GM12878 (cell line): ENCODE data around the gene CACHD1. TPM values are rescaled to one million over a fixed set of nuclear protein-coding genes. Genes with fewer than 3 reads are reported as not detected.

ENCODE experiments used
- ATAC-seq: fragments of 200-7000 bp; cut with Tn5 transposase; 3 replicates; pipeline ENCODE4 v1.9.1; 2020; ENCODE audit warnings: mild to moderate bottlenecking, moderate library complexity
- BruUV-seq: library from RNA; stranded (reverse); fragments of 400-500 nt; replicated peaks from 2 replicates; lab custom pipeline; 2021; lab: Mats Ljungman, UMichigan
- CTCF ChIA-PET: fragments of 300-600 bp; sonication (Branson Sonifier 250); formaldehyde crosslinking; extraction: SDS; loops from one replicate; lab custom pipeline; 2021; ENCODE audit warnings: inconsistent platforms; lab: Yijun Ruan, JAX
- POLR2A ChIA-PET: fragments of 350-600 bp; formaldehyde crosslinking; extraction: SDS; loops from one replicate; lab custom pipeline; 2021; ENCODE audit warnings: inconsistent platforms; lab: Charles Lee
- RAD21 ChIA-PET: fragments of 300-600 bp; sonication (Branson Sonifier 250); formaldehyde crosslinking; loops from one replicate; lab custom pipeline; 2023; ENCODE audit warnings: antibody characterized with exemption; ENCODE audit not compliant: unreplicated experiment; lab: Charles Lee
- SMC1A ChIA-PET: fragments of 300-600 bp; sonication (Branson Sonifier 250); formaldehyde crosslinking; loops from one replicate; lab custom pipeline; 2023; ENCODE audit not compliant: unreplicated experiment, uncharacterized antibody; lab: Charles Lee
- DNase-seq: peaks from one replicate; pipeline ENCODE4 v3.0.0-alpha.2; 2011; ENCODE audit warnings: low read depth, low spot score
- FAIRE-seq: peaks from 3 replicates; lab custom pipeline; 2011; peaks lifted over from hg19 to GRCh38; lab: Jason Lieb, UNC
- H2AFZ ChIP-seq: 2 replicates; pipeline ENCODE4 v1.6.0; 2011; ENCODE audit warnings: low read depth, low read length, control low read depth; ENCODE audit not compliant: control insufficient read depth
- H3K27ac ChIP-seq: 2 replicates; pipeline ENCODE4 v1.5.1; 2011; ENCODE audit warnings: control low read depth; ENCODE audit not compliant: control insufficient read depth, insufficient read depth
- H3K27me3 ChIP-seq, 2 experiments: replicated peaks in 1 of 2; 2 replicates each; pipeline versions ENCODE4 v1.6.0 to v1.6.1; 2011; ENCODE audit warnings: low read length in 1 of 2; ENCODE audit not compliant: control insufficient read depth in 2 of 2, insufficient read depth in 2 of 2
- H3K36me3 ChIP-seq, 2 experiments: 2 replicates each; pipeline ENCODE4 v1.5.1; 2011; ENCODE audit warnings: low read length in 1 of 2; ENCODE audit not compliant: control insufficient read depth in 2 of 2, insufficient read depth in 2 of 2
- H3K4me1 ChIP-seq: 2 replicates; pipeline ENCODE4 v1.6.1; 2011; ENCODE audit warnings: mild to moderate bottlenecking, low read length, moderate library complexity, mixed read lengths; ENCODE audit not compliant: control insufficient read depth, insufficient read depth
- H3K4me2 ChIP-seq: 2 replicates; pipeline ENCODE4 v1.6.0; 2011; ENCODE audit warnings: control low read depth; ENCODE audit not compliant: control insufficient read depth, insufficient read depth
- H3K4me3 ChIP-seq: fragments of 200-600 bp; sonication (generic); 2 replicates; pipeline ENCODE4 v1.5.1; 2016
- H3K79me2 ChIP-seq: 2 replicates; pipeline ENCODE4 v1.6.0; 2011; ENCODE audit warnings: low read length; ENCODE audit not compliant: control insufficient read depth, insufficient read depth
- H3K9ac ChIP-seq: 2 replicates; pipeline ENCODE4 v1.8.0; 2011; ENCODE audit warnings: low read length, control low read depth, mixed read lengths; ENCODE audit not compliant: control insufficient read depth, insufficient read depth
- H3K9me3 ChIP-seq: replicated peaks from 3 replicates; pipeline ENCODE4 v1.5.1; 2011; ENCODE audit warnings: mild to moderate bottlenecking, low read length; ENCODE audit not compliant: control insufficient read depth, insufficient read depth
- H4K20me1 ChIP-seq: 2 replicates; pipeline ENCODE4 v1.6.0; 2011; ENCODE audit not compliant: control insufficient read depth, insufficient read depth
- NFYA ChIP-seq: IDR thresholded peaks from 2 replicates; pipeline ENCODE4 v1.6.1; 2011; ENCODE audit warnings: low read depth, mild to moderate bottlenecking, low read length, improper control_type of control experiment, borderline replicate concordance
- TAF1 ChIP-seq: IDR thresholded peaks from 2 replicates; pipeline ENCODE4 v1.6.1; 2011; ENCODE audit warnings: mild to moderate bottlenecking, low read depth, low read length, borderline replicate concordance
- WGBS: methylation state at CpG from one replicate; pipeline ENCODE4 v1.1.6; 2016; ENCODE audit warnings: low lambda C conversion rate; ENCODE audit not compliant: insufficient replicate concordance, insufficient coverage; ENCODE audit errors: missing lambda C conversion rate; 5-methylcytosine and 5-hydroxymethylcytosine counted together
- in situ Hi-C: fragments of 300-500 bp; cut with MboI; formaldehyde crosslinking; loops from 9 replicates; pipeline ENCODE4 v1.14.3; 2018; ENCODE audit warnings: mixed read lengths
- intact Hi-C: fragments of 100-400 bp; cut with micrococcal nuclease; formaldehyde crosslinking; loops from one replicate; pipeline ENCODE4 v1.14.2; 2022; ENCODE audit not compliant: unreplicated experiment
- polyA plus RNA-seq, 11 experiments: library from polyadenylated mRNA; depleted of rRNA in 4 of 11; unstranded in 6 of 11; stranded (reverse) in 5 of 11; fragments of >200 nt; fragmentation: Nextera tagmentation in 4 of 11; fragmentation: Illumina TruSeq in 1 of 11; extraction: Ambion mirVana in 4 of 11; extraction: Trizol in 1 of 11; gene quantifications; 1 replicate in 1 of 11; 2 replicates in 10 of 11; pipeline versions ENCODE4 v1.2.1 to v1.2.3, GENCODE V29; 2011 to 2016; ENCODE audit warnings: inconsistent platforms in 2 of 11, missing spikeins in 2 of 11, low read depth in 1 of 11
- total RNA-seq, 4 experiments: library from RNA; depleted of rRNA in 3 of 4; stranded (reverse); fragments of >200 nt in 3 of 4; fragmentation: Illumina TruSeq in 1 of 4; extraction: Trizol in 1 of 4; gene quantifications; 2 replicates each; pipeline versions ENCODE4 v1.2.1 to v1.2.3, GENCODE V29; 2013 to 2021
- TF ChIP-seq, protein P1 (sequence below): fragments of 450-650 bp; IDR thresholded peaks from 2 replicates; pipeline ENCODE4 v1.6.1; 2017; ENCODE audit warnings: antibody characterized with exemption, mild to moderate bottlenecking, moderate library complexity

Gene CACHD1
- total and polyA plus RNA-seq, 10 of the 15 experiments (the other 5 are each of a cell fraction or from before 2014, with no cell fraction given), result 0.03 TPM; not detected in 9

DNA sequence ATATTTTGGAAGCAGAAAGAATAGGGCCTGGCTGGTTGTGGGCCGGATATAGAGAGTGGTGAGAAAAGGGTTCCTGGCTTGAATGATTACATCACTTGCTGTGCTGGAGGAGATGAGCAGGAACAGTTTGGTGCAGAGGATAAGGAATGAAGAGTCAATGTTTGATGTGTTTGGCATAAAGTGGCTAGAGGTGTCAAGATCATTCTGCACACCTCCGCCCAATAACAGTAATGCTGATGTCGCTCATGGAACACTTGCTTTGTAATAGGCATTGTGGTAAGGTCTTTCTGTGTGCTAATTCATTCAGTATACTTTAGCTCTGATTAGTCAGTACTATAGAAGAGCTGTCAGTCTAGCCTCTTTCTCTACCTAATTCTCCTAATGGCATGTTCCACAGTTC lies 226.9 kb downstream of the CACHD1 start:
- RAD21 ChIA-PET, result no interaction called here
- Histone ChIP-seq H3K27ac (no peak overlapping the region), H3K4me2 (no peak overlapping the region), H3K79me2 (no peaks in the 10 kb centered on the region), H3K4me3 (no peak overlapping the region), H3K9me3 (no peaks in the 10 kb centered on the region), H2AFZ (no peak overlapping the region), H3K4me1 (no peaks in the 10 kb centered on the region), H3K9ac (no peak overlapping the region), H3K36me3 (no peaks in the 10 kb centered on the region), H4K20me1 (no peaks in the 10 kb centered on the region), H3K27me3 (no peaks in the 10 kb centered on the region; a peak in 2 of 4 replicates)
- no peak for DNase-seq
- SMC1A ChIA-PET, result no interaction called here
- CTCF ChIA-PET, result interaction anchor here (0.6 to 1.3 kb wide), 2 partner anchors 19 to 126 kb away, joined by 3 to 4 read pairs; no protein-coding TSS in a partner anchor
- intact Hi-C loops, result no loop called here
- in situ Hi-C loops, result loop anchor here (25.0 kb wide), 1 partner anchor 340 kb away; no protein-coding TSS in a partner anchor
- WGBS, result 50% methylated on average over 3 of the region's 3 CpGs
- no peak for ATAC-seq
- no peak for TF ChIP-seq NFYA
- FAIRE-seq, result no peak
- POLR2A ChIA-PET, result no interaction called here
- no TSS peak for BruUV-seq

GRCh38 chr1:64699327-64699726 lies 229.4 kb downstream of the CACHD1 start:
- intact Hi-C loops, result no loop called here
- DNase-seq (no peak), FAIRE-seq (no peak), ATAC-seq (no peak)
- Histone ChIP-seq H3K79me2 (no peaks in the 10 kb centered on the region), H3K9ac (no peak overlapping the region), H3K27me3 (no peaks in the 10 kb centered on the region; a peak in 1 of 4 replicates), H2AFZ (no peak overlapping the region), H3K4me3 (no peak overlapping the region), H4K20me1 (no peaks in the 10 kb centered on the region), H3K4me1 (no peaks in the 10 kb centered on the region), H3K36me3 (no peaks in the 10 kb centered on the region), H3K4me2 (no peak overlapping the region), H3K27ac (no peak overlapping the region), H3K9me3 (no peaks in the 10 kb centered on the region)
- ChIA-PET SMC1A (no interaction called here), RAD21 (no interaction called here), POLR2A (interaction anchor here (0.6 kb wide), 1 partner anchor 60 kb away, joined by 3 read pairs; no protein-coding TSS in a partner anchor), CTCF (no interaction called here)
- TF ChIP-seq, protein P1, sequence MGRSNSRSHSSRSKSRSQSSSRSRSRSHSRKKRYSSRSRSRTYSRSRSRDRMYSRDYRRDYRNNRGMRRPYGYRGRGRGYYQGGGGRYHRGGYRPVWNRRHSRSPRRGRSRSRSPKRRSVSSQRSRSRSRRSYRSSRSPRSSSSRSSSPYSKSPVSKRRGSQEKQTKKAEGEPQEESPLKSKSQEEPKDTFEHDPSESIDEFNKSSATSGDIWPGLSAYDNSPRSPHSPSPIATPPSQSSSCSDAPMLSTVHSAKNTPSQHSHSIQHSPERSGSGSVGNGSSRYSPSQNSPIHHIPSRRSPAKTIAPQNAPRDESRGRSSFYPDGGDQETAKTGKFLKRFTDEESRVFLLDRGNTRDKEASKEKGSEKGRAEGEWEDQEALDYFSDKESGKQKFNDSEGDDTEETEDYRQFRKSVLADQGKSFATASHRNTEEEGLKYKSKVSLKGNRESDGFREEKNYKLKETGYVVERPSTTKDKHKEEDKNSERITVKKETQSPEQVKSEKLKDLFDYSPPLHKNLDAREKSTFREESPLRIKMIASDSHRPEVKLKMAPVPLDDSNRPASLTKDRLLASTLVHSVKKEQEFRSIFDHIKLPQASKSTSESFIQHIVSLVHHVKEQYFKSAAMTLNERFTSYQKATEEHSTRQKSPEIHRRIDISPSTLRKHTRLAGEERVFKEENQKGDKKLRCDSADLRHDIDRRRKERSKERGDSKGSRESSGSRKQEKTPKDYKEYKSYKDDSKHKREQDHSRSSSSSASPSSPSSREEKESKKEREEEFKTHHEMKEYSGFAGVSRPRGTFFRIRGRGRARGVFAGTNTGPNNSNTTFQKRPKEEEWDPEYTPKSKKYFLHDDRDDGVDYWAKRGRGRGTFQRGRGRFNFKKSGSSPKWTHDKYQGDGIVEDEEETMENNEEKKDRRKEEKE, result no peak
- TF ChIP-seq TAF1, result no peak
- in situ Hi-C loops, result loop anchor here (25.0 kb wide), 1 partner anchor 338 kb away; no protein-coding TSS in a partner anchor
- WGBS, result 39% methylated on average over 8 of the region's 8 CpGs
- BruUV-seq, result no TSS peak
